ENCODE measurements around the gene CPSF4L.

DNA sequence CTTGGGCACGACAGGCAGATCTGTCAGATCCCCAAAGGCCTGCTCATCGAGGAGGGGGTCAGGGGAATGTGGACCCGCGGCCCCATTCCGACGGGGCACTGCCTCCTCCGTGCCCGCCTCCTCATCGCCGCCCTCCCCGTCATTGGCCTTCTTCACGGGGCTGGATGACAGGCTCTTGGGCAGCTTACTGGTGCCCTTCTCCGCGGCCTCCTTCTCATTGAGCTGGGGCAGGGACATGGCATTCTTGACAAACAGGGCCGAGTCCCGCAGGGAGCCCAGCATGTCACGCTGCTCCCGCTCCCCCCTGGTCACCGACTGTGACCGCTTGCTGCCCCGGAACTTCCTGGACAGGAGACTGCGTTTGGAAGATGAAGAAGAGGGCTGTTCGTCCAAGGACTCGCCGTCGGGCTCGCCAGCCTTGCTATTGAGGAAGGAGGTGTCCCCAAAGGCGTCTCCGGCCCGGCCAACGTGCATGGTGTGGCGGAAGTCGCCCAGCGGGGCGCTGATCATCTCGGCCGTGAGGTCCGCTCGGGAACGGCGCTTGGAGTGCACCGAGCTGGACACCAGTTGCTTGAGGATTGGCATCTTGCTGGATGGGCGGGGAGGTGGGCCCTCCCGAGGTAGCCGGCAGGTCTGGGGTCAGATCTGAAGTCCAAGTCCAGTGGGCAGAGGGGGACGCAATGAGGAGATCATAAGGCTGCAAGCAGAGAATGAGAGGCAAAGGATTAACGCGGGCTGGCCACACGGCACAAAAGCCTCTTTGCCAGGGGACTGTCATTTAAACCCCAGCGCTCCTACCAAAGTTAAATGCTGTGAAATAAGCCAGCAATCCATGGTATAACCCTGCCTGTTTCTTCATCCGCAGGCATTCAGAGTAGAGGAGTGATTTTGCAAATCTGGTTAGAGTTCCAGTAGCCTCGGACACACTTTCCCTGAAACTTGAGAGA, 24.5 kb upstream of the CPSF4L start:
- no peak for TF ChIP-seq CTCF (IDR thresholded peaks at IDR 0.05; ENCODE audit: low read depth, low read length)
- TF ChIP-seq EZH2phosphoT487 (IDR thresholded peaks at IDR 0.05; ENCODE audit: low read depth), result no peak

Data from OCI-LY3 (cell line).